Measurements from ENCODE around the gene TMEM245.

GRCh38 chr9:109074236-109074889, 45.4 kb downstream of the TMEM245 start:
- TF ChIP-seq POLR2A (IDR thresholded peaks at IDR 0.05; ENCODE audit: low read length) (no peak), GATA1 (IDR thresholded peaks at IDR 0.05; ENCODE audit: low read depth, low read length) (no peak)
